ENCODE results near the gene EIF4G1.

DNA sequence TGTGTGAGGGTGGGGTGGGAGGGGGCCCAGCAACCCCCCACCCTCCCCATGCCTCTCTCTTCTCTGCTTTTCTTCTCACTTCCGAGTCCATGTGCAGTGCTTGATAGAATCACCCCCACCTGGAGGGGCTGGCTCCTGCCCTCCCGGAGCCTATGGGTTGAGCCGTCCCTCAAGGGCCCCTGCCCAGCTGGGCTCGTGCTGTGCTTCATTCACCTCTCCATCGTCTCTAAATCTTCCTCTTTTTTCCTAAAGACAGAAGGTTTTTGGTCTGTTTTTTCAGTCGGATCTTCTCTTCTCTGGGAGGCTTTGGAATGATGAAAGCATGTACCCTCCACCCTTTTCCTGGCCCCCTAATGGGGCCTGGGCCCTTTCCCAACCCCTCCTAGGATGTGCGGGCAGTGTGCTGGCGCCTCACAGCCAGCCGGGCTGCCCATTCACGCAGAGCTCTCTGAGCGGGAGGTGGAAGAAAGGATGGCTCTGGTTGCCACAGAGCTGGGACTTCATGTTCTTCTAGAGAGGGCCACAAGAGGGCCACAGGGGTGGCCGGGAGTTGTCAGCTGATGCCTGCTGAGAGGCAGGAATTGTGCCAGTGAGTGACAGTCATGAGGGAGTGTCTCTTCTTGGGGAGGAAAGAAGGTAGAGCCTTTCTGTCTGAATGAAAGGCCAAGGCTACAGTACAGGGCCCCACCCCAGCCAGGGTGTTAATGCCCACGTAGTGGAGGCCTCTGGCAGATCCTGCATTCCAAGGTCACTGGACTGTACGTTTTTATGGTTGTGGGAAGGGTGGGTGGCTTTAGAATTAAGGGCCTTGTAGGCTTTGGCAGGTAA is 31.1 kb downstream of the EIF4G1 start:
- TF ChIP-seq EZH2 (IDR thresholded peaks at IDR 0.05) = no peak
- TF ChIP-seq POLR2AphosphoS5 (IDR thresholded peaks at IDR 0.05; ENCODE audit: borderline replicate concordance, low read depth, low read length) = no peak; the same call in 1 of the 2 replicates

All from SK-N-MC (cell line).